ENCODE results near the gene GFER. TPM values are rescaled to one million over a fixed set of nuclear protein-coding genes. Genes with fewer than 3 reads are reported as not detected.

The GFER gene
- total and polyA plus RNA-seq, 9 of the 15 experiments (the other 6 are each of a cell fraction or from before 2014, with no cell fraction given), result 4.3 to 53.7 (median 19.8) TPM

DNA sequence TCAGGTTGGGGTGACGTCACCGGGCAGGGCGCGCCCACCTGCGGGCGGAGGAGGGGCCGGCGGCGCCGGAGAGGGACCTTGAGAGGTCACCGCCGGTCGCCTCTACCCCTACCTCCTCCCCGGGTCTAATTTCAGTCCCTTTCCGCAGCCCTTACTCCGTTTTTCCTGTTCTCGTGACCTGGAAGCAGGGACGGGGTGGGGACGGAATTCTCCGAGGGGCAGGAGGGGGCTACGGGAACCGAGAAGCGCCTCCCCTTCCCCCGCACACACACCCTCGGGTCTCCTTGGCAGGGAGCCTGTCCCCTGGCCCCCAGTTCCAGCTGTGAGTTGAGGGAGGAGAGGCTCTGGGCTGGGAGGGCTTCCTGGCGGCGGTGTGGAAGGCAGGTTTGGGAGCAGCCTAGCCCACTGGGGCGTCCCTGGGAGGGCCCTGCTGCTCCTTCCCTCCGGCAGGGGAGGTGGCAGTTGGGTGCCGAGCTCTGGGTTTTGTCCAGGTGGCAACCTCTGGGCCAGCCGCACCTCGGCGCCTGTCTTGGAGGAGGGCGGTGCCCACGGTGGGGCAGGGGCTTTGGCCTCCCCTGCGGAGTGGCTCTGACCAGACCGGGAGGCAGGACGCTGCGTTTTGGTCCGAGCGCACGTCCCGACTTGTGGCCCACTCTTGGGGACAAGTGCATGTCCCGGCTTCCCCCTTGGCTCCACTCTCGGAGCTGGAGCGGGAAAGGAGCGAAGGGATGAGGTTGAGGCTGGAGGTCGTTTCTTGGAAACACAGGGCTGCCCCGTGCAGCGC is 6.5 kb downstream of the GFER start (continued):
- TF ChIP-seq, protein P1, sequence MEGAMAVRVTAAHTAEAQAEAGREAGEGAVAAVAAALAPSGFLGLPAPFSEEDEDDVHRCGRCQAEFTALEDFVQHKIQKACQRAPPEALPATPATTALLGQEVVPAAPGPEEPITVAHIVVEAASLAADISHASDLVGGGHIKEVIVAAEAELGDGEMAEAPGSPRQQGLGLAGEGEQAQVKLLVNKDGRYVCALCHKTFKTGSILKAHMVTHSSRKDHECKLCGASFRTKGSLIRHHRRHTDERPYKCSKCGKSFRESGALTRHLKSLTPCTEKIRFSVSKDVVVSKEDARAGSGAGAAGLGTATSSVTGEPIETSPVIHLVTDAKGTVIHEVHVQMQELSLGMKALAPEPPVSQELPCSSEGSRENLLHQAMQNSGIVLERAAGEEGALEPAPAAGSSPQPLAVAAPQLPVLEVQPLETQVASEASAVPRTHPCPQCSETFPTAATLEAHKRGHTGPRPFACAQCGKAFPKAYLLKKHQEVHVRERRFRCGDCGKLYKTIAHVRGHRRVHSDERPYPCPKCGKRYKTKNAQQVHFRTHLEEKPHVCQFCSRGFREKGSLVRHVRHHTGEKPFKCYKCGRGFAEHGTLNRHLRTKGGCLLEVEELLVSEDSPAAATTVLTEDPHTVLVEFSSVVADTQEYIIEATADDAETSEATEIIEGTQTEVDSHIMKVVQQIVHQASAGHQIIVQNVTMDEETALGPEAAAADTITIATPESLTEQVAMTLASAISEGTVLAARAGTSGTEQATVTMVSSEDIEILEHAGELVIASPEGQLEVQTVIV (CRISPR knock-in tag; IDR thresholded peaks at IDR 0.05; ENCODE audit: borderline replicate concordance), result no peak
- TF ChIP-seq, protein P2, sequence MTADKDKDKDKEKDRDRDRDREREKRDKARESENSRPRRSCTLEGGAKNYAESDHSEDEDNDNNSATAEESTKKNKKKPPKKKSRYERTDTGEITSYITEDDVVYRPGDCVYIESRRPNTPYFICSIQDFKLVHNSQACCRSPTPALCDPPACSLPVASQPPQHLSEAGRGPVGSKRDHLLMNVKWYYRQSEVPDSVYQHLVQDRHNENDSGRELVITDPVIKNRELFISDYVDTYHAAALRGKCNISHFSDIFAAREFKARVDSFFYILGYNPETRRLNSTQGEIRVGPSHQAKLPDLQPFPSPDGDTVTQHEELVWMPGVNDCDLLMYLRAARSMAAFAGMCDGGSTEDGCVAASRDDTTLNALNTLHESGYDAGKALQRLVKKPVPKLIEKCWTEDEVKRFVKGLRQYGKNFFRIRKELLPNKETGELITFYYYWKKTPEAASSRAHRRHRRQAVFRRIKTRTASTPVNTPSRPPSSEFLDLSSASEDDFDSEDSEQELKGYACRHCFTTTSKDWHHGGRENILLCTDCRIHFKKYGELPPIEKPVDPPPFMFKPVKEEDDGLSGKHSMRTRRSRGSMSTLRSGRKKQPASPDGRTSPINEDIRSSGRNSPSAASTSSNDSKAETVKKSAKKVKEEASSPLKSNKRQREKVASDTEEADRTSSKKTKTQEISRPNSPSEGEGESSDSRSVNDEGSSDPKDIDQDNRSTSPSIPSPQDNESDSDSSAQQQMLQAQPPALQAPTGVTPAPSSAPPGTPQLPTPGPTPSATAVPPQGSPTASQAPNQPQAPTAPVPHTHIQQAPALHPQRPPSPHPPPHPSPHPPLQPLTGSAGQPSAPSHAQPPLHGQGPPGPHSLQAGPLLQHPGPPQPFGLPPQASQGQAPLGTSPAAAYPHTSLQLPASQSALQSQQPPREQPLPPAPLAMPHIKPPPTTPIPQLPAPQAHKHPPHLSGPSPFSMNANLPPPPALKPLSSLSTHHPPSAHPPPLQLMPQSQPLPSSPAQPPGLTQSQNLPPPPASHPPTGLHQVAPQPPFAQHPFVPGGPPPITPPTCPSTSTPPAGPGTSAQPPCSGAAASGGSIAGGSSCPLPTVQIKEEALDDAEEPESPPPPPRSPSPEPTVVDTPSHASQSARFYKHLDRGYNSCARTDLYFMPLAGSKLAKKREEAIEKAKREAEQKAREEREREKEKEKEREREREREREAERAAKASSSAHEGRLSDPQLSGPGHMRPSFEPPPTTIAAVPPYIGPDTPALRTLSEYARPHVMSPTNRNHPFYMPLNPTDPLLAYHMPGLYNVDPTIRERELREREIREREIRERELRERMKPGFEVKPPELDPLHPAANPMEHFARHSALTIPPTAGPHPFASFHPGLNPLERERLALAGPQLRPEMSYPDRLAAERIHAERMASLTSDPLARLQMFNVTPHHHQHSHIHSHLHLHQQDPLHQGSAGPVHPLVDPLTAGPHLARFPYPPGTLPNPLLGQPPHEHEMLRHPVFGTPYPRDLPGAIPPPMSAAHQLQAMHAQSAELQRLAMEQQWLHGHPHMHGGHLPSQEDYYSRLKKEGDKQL (CRISPR knock-in tag; IDR thresholded peaks at IDR 0.05; ENCODE audit: borderline replicate concordance), result 0 out of 2 replicates have a peak, but pooled peaks have one; percentile 81
- 0 out of 4 replicates have a peak, but pooled peaks of 1 of the 2 experiments have one; percentile 30 for TF ChIP-seq KDM4B (IDR thresholded peaks at IDR 0.05; ENCODE audit: borderline replicate concordance in 2 of 2, low read depth in 1 of 2)
- TF ChIP-seq NFIC (IDR thresholded peaks at IDR 0.05), result peak; percentile 24; the same call in 1 of the 2 replicates
